ENCODE measurements around the gene PABPN1. TPM values are rescaled to one million over a fixed set of nuclear protein-coding genes. Genes with fewer than 3 reads are reported as not detected.

PABPN1 gene
- total and polyA plus RNA-seq, 9 of the 15 experiments (the other 6 are each of a cell fraction or from before 2014, with no cell fraction given): 32.6 to 388 (median 178) TPM

DNA sequence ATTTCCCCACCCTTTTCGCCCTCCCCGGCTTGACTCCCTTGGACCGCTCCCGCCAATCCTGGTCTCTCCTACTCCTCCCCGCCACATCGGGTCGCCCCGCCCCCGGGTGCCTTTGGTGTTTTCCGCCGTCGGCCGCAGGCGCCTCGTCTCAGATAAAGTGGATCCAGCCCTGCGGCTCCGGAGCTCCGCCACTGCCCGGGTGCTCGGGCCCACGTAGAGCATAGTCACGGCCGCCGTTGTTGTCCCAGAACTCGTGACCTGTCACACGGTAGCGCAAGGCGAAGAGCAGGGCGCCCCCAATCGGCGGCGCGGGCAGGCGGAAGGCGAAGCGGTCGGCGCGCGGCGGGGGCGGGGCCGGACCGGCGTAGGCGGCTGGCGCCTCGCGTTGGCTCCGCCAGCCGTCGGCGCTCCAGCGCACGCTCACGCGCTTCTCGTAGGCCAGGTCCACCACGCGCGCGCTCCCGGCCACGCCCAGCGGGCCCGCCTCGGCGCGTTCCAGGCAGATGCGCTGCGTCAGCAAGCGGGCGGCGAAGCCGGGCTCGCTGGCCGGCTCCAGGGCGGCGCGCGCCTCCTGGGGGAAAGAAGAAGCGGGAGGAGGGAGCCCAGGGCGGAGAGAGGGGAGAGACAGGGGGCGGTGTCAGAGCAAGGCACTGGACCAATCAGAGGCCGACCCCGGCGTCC, 19.8 kb upstream of the PABPN1 start (continued):
- TF ChIP-seq PKNOX1 (IDR thresholded peaks at IDR 0.05) (peak; percentile 61; the same call in 1 of the 2 replicates), CBX2 (IDR thresholded peaks at IDR 0.05; ENCODE audit: insufficient read depth, low read length, poor library complexity, severe bottlenecking) (no peak), SMARCB1 (IDR thresholded peaks at IDR 0.05; ENCODE audit: insufficient read length, low read depth) (no peak), ZNF592 (IDR thresholded peaks at IDR 0.05) (no peak), TAL1 (IDR thresholded peaks at IDR 0.05) (no peak), MTA3 (IDR thresholded peaks at IDR 0.05; ENCODE audit: borderline replicate concordance) (peak; percentile 80), YBX1 (IDR thresholded peaks at IDR 0.05) (no peak), CREM (IDR thresholded peaks at IDR 0.05; ENCODE audit: low read depth) (peak; percentile 80), ZC3H11A (IDR thresholded peaks at IDR 0.05; ENCODE audit: low read depth, low read length) (no peak), E2F6 (IDR thresholded peaks at IDR 0.05; ENCODE audit: borderline replicate concordance in 1 of 2, extremely low read depth in 1 of 2, insufficient read depth in 1 of 2, insufficient read length in 1 of 2, low read depth in 1 of 2, low read length in 1 of 2, poor library complexity in 1 of 2, severe bottlenecking in 1 of 2) (peak; percentile 77 to 90), BACH1 (tag; IDR thresholded peaks at IDR 0.05) (no peak)
- TF ChIP-seq, protein P1, sequence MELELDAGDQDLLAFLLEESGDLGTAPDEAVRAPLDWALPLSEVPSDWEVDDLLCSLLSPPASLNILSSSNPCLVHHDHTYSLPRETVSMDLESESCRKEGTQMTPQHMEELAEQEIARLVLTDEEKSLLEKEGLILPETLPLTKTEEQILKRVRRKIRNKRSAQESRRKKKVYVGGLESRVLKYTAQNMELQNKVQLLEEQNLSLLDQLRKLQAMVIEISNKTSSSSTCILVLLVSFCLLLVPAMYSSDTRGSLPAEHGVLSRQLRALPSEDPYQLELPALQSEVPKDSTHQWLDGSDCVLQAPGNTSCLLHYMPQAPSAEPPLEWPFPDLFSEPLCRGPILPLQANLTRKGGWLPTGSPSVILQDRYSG (tag; conservative IDR thresholded peaks at IDR 0.05; ENCODE audit: low read depth): no peak
- TF ChIP-seq, protein P2, sequence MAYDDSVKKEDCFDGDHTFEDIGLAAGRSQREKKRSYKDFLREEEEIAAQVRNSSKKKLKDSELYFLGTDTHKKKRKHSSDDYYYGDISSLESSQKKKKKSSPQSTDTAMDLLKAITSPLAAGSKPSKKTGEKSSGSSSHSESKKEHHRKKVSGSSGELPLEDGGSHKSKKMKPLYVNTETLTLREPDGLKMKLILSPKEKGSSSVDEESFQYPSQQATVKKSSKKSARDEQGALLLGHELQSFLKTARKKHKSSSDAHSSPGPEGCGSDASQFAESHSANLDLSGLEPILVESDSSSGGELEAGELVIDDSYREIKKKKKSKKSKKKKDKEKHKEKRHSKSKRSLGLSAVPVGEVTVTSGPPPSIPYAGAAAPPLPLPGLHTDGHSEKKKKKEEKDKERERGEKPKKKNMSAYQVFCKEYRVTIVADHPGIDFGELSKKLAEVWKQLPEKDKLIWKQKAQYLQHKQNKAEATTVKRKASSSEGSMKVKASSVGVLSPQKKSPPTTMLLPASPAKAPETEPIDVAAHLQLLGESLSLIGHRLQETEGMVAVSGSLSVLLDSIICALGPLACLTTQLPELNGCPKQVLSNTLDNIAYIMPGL (CRISPR knock-in tag; IDR thresholded peaks at IDR 0.05): peak; percentile 82

All from K562 (cell line).